HCT116 (cell line): ENCODE measurements around the gene CFAP61. TPM values are rescaled to one million over a fixed set of nuclear protein-coding genes. Genes with fewer than 3 reads are reported as not detected.

ENCODE experiments used
- CBX3 ChIP-seq: IDR thresholded peaks from 2 replicates; pipeline ENCODE4 v1.6.1; 2012; ENCODE audit warnings: low read depth
- CEBPB ChIP-seq: IDR thresholded peaks from 2 replicates; pipeline ENCODE4 v1.6.1; 2012; ENCODE audit warnings: low read depth
- EGR1 ChIP-seq: IDR thresholded peaks from 2 replicates; pipeline ENCODE4 v1.6.1; 2012; ENCODE audit warnings: low read depth
- ELF1 ChIP-seq: IDR thresholded peaks from 2 replicates; pipeline ENCODE4 v1.6.1; 2012; ENCODE audit warnings: low read depth, borderline replicate concordance
- EZH2phosphoT487 ChIP-seq: fragments of 200-600 bp; IDR thresholded peaks from 2 replicates; pipeline ENCODE4 v1.6.1; 2018; ENCODE audit warnings: antibody characterized with exemption, borderline replicate concordance
- FOSL1 ChIP-seq: IDR thresholded peaks from 2 replicates; pipeline ENCODE4 v1.6.1; 2012; ENCODE audit warnings: low read depth
- POLR2AphosphoS5 ChIP-seq: IDR thresholded peaks from 2 replicates; pipeline ENCODE4 v1.6.1; 2011; ENCODE audit warnings: mild to moderate bottlenecking, low read depth, low read length, moderate library complexity
- REST ChIP-seq: IDR thresholded peaks from 2 replicates; pipeline ENCODE4 v1.6.1; 2012; ENCODE audit warnings: low read depth
- SIN3A ChIP-seq: IDR thresholded peaks from 2 replicates; pipeline ENCODE4 v1.6.1; 2012; ENCODE audit warnings: low read depth
- SP1 ChIP-seq: IDR thresholded peaks from 2 replicates; pipeline ENCODE4 v1.6.1; 2012; ENCODE audit warnings: low read depth
- YY1 ChIP-seq: IDR thresholded peaks from 2 replicates; pipeline ENCODE4 v1.6.1; 2011; ENCODE audit warnings: low read length, low read depth, moderate library complexity, mild to moderate bottlenecking; ENCODE audit not compliant: insufficient replicate concordance; ENCODE audit errors: extremely low read depth
- total RNA-seq: library from RNA; stranded (reverse); gene quantifications from one replicate; pipeline ENCODE4 v1.2.1, GENCODE V29; 2021; ENCODE audit not compliant: unreplicated experiment

Gene CFAP61
- total RNA-seq, 1 experiment from 2014 or later, result 1.7 TPM

- TF ChIP-seq CEBPB (no peak), EGR1 (no peak), ELF1 (0 out of 2 replicates have a peak, but pooled peaks have one; percentile 39), REST (no peak), SIN3A (no peak), YY1 (no peak), EZH2phosphoT487 (no peak), CBX3 (peak; percentile 24), POLR2AphosphoS5 (peak; percentile 73), FOSL1 (no peak), SP1 (peak; percentile 23; the same call in 1 of the 2 replicates)
- TF ChIP-seq, all 23 proteins: peak for 10
Observed at GRCh38 chr20:20017001-20017843, 35.1 kb upstream of the CFAP61 start, which contains the start of gene NAA20 (continued).
